RWPE2 (cell line): ENCODE data around the gene MAGED1.

Experiments used
- ATAC-seq: fragments of 200-7000 bp; cut with Tn5 transposase; 3 replicates; pipeline ENCODE4 v1.9.1; 2021; ENCODE audit warnings: low read depth
- DNase-seq: peaks from one replicate; pipeline ENCODE4 v3.0.0-alpha.2; 2020; ENCODE audit warnings: low spot score
- H3K27ac ChIP-seq: fragments of 450-650 bp; 2 replicates; pipeline ENCODE4 v1.5.1; 2017; ENCODE audit warnings: mild to moderate bottlenecking; ENCODE audit not compliant: poor library complexity, severe bottlenecking
- H3K27me3 ChIP-seq: fragments of 250-450 bp; sonication (Bioruptor Pico); 2 replicates; pipeline ENCODE4 v1.5.1; 2021; ENCODE audit warnings: mild to moderate bottlenecking, moderate library complexity; ENCODE audit not compliant: insufficient read depth, poor library complexity, severe bottlenecking
- H3K36me3 ChIP-seq: fragments of 250-450 bp; sonication (Bioruptor Pico); 2 replicates; pipeline ENCODE4 v1.5.1; 2020; ENCODE audit warnings: low read depth, mild to moderate bottlenecking, moderate library complexity
- H3K4me1 ChIP-seq: fragments of 250-450 bp; sonication (Bioruptor Pico); 2 replicates; pipeline ENCODE4 v1.5.1; 2021; ENCODE audit warnings: mild to moderate bottlenecking, moderate library complexity; ENCODE audit not compliant: insufficient read depth, poor library complexity, severe bottlenecking
- H3K4me3 ChIP-seq: fragments of 250-450 bp; sonication (Bioruptor Pico); 2 replicates; pipeline ENCODE4 v1.5.1; 2021; ENCODE audit warnings: mild to moderate bottlenecking, moderate library complexity; ENCODE audit not compliant: severe bottlenecking
- H3K9me3 ChIP-seq: fragments of 250-450 bp; sonication (Bioruptor Pico); 2 replicates; pipeline ENCODE4 v1.5.1; 2021; ENCODE audit warnings: mild to moderate bottlenecking, moderate library complexity; ENCODE audit not compliant: severe bottlenecking
- CTCF ChIP-seq: fragments of 450-650 bp; IDR thresholded peaks from one replicate; pipeline ENCODE4 v1.5.1; 2017; ENCODE audit warnings: mild to moderate bottlenecking, moderate library complexity; ENCODE audit not compliant: poor library complexity, severe bottlenecking

MAGED1 gene

GRCh38 chrX:51931566-51932150 lies 38.2 kb downstream of the MAGED1 start:
- Histone ChIP-seq H3K4me1 (no peaks in the 10 kb centered on the region), H3K9me3 (no peaks in the 10 kb centered on the region), H3K36me3 (no peaks in the 10 kb centered on the region), H3K27me3 (no peaks in the 10 kb centered on the region), H3K27ac (no peak overlapping the region), H3K4me3 (no peak overlapping the region)
- DNase-seq (no peak), ATAC-seq (no peak)
- no peak for TF ChIP-seq CTCF
